ENCODE data around the gene COX5A. TPM values are rescaled to one million over a fixed set of nuclear protein-coding genes. Genes with fewer than 3 reads are reported as not detected.

Gene COX5A
- total and polyA plus RNA-seq, 2 of the 13 experiments (the other 11 are each of a cell fraction or from before 2014, with no cell fraction given): 158 to 218 TPM

DNA sequence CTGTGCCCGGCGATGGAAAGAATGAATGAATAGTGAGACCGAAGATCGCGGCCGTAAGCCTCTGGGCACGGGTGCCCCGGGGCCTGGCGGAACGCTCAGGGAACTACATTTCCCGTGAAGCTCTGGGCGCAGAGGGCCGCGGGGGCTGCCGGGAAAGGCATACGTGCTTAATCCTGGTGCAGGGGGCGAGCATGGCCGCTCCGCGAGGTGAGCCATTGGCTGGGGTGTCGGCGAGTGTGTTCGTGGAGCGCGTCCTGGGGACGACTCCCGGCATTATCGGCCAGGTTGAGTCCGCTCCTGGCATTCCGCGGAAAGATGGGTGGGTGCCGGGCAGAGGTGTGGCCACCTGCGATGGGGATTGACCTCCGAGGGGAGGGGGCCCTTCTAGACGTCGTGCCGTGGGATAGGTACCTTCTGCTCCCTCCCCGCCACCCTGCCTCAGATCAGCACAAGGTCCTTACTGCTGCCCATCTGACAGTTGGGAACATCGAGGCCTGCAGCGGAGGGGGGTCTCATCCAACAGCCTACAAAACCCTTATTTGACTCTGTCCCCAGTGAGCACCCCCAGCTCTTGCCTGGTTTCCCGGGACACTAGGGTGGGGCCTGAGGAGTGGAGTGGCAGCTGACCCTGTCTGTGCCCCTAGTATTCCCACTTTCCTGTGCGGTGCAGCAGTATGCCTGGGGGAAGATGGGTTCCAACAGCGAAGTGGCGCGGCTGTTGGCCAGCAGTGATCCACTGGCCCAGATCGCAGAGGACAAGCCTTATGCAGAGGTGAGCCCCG lies 47.8 kb downstream of the COX5A start, which contains the start of gene MPI (continued):
- TF ChIP-seq EHMT2 (IDR thresholded peaks at IDR 0.05; ENCODE audit: borderline replicate concordance, low read depth, low read length) (no peak), KAT2B (IDR thresholded peaks at IDR 0.05; ENCODE audit: borderline replicate concordance, low read depth, low read length) (no peak), ZBTB21 (CRISPR knock-in tag; IDR thresholded peaks at IDR 0.05) (peak; percentile 23; the same call in 1 of the 2 replicates), ZNF766 (CRISPR knock-in tag; IDR thresholded peaks at IDR 0.05; ENCODE audit: borderline replicate concordance) (peak; percentile 38; the same call in 1 of the 2 replicates), ZNF350 (CRISPR knock-in tag; IDR thresholded peaks at IDR 0.05; ENCODE audit: borderline replicate concordance, low read depth) (peak; percentile 78; the same call in 1 of the 2 replicates), ZNF501 (CRISPR knock-in tag; IDR thresholded peaks at IDR 0.05) (peak; percentile 87), ARNT2 (CRISPR knock-in tag; IDR thresholded peaks at IDR 0.05; ENCODE audit: low read depth) (peak; percentile 47; the same call in 1 of the 2 replicates), BRCA1 (CRISPR knock-in tag; IDR thresholded peaks at IDR 0.05) (peak; percentile 70; the same call in 1 of the 2 replicates), SAP130 (CRISPR knock-in tag; IDR thresholded peaks at IDR 0.05; ENCODE audit: low read depth) (peak; percentile 85), ISL2 (CRISPR knock-in tag; IDR thresholded peaks at IDR 0.05) (peak; percentile 74; the same call in 1 of the 2 replicates), ZSCAN20 (CRISPR knock-in tag; IDR thresholded peaks at IDR 0.05; ENCODE audit: borderline replicate concordance) (no peak), MBNL3 (CRISPR knock-in tag; conservative IDR thresholded peaks at IDR 0.05) (no peak)
- TF ChIP-seq, protein P1, sequence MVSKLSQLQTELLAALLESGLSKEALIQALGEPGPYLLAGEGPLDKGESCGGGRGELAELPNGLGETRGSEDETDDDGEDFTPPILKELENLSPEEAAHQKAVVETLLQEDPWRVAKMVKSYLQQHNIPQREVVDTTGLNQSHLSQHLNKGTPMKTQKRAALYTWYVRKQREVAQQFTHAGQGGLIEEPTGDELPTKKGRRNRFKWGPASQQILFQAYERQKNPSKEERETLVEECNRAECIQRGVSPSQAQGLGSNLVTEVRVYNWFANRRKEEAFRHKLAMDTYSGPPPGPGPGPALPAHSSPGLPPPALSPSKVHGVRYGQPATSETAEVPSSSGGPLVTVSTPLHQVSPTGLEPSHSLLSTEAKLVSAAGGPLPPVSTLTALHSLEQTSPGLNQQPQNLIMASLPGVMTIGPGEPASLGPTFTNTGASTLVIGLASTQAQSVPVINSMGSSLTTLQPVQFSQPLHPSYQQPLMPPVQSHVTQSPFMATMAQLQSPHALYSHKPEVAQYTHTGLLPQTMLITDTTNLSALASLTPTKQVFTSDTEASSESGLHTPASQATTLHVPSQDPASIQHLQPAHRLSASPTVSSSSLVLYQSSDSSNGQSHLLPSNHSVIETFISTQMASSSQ (IDR thresholded peaks at IDR 0.05; ENCODE audit: low read depth): no peak; the same call in 1 of the 2 replicates
- TF ChIP-seq, protein P1 (CRISPR knock-in tag; IDR thresholded peaks at IDR 0.05; ENCODE audit: borderline replicate concordance): peak; percentile 41; the same call in 1 of the 2 replicates
- TF ChIP-seq, protein P2, sequence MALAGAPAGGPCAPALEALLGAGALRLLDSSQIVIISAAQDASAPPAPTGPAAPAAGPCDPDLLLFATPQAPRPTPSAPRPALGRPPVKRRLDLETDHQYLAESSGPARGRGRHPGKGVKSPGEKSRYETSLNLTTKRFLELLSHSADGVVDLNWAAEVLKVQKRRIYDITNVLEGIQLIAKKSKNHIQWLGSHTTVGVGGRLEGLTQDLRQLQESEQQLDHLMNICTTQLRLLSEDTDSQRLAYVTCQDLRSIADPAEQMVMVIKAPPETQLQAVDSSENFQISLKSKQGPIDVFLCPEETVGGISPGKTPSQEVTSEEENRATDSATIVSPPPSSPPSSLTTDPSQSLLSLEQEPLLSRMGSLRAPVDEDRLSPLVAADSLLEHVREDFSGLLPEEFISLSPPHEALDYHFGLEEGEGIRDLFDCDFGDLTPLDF (CRISPR knock-in tag; IDR thresholded peaks at IDR 0.05): no peak
- TF ChIP-seq, protein P3, sequence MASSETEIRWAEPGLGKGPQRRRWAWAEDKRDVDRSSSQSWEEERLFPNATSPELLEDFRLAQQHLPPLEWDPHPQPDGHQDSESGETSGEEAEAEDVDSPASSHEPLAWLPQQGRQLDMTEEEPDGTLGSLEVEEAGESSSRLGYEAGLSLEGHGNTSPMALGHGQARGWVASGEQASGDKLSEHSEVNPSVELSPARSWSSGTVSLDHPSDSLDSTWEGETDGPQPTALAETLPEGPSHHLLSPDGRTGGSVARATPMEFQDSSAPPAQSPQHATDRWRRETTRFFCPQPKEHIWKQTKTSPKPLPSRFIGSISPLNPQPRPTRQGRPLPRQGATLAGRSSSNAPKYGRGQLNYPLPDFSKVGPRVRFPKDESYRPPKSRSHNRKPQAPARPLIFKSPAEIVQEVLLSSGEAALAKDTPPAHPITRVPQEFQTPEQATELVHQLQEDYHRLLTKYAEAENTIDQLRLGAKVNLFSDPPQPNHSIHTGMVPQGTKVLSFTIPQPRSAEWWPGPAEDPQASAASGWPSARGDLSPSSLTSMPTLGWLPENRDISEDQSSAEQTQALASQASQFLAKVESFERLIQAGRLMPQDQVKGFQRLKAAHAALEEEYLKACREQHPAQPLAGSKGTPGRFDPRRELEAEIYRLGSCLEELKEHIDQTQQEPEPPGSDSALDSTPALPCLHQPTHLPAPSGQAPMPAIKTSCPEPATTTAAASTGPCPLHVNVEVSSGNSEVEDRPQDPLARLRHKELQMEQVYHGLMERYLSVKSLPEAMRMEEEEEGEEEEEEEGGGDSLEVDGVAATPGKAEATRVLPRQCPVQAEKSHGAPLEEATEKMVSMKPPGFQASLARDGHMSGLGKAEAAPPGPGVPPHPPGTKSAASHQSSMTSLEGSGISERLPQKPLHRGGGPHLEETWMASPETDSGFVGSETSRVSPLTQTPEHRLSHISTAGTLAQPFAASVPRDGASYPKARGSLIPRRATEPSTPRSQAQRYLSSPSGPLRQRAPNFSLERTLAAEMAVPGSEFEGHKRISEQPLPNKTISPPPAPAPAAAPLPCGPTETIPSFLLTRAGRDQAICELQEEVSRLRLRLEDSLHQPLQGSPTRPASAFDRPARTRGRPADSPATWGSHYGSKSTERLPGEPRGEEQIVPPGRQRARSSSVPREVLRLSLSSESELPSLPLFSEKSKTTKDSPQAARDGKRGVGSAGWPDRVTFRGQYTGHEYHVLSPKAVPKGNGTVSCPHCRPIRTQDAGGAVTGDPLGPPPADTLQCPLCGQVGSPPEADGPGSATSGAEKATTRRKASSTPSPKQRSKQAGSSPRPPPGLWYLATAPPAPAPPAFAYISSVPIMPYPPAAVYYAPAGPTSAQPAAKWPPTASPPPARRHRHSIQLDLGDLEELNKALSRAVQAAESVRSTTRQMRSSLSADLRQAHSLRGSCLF (CRISPR knock-in tag; IDR thresholded peaks at IDR 0.05; ENCODE audit: borderline replicate concordance): no peak; the same call in 1 of the 2 replicates

Measured in HepG2 (cell line).